ENCODE measurements around the gene ACOT8. TPM values are rescaled to one million over a fixed set of nuclear protein-coding genes. Genes with fewer than 3 reads are reported as not detected.
A peak's percentile ranks its signal among the peaks of the same experiment; 100 is the strongest.

Gene ACOT8
- total and polyA plus RNA-seq, 9 of the 15 experiments (the other 6 are each of a cell fraction or from before 2014, with no cell fraction given) = 8.2 to 46.7 (median 20.7) TPM

GRCh38 chr20:45812157-45813005 is 44.8 kb downstream of the ACOT8 start, which contains the start of gene UBE2C (continued):
- TF ChIP-seq EP400 (IDR thresholded peaks at IDR 0.05) (no peak), NR4A1 (CRISPR knock-in tag; IDR thresholded peaks at IDR 0.05) (no peak), NR4A1 (tag; IDR thresholded peaks at IDR 0.05) (no peak), HDGF (IDR thresholded peaks at IDR 0.05) (no peak), MYBL2 (IDR thresholded peaks at IDR 0.05; ENCODE audit: low read depth) (peak; percentile 57), MYBL2 (CRISPR knock-in tag; IDR thresholded peaks at IDR 0.05; ENCODE audit: borderline replicate concordance) (no peak), RBM22 (IDR thresholded peaks at IDR 0.05; ENCODE audit: low read depth, low read length, poor library complexity, severe bottlenecking) (peak; percentile 62), MXD1 (CRISPR knock-in tag; IDR thresholded peaks at IDR 0.05; ENCODE audit: borderline replicate concordance, poor library complexity, severe bottlenecking) (no peak)
- TF ChIP-seq, protein P1, sequence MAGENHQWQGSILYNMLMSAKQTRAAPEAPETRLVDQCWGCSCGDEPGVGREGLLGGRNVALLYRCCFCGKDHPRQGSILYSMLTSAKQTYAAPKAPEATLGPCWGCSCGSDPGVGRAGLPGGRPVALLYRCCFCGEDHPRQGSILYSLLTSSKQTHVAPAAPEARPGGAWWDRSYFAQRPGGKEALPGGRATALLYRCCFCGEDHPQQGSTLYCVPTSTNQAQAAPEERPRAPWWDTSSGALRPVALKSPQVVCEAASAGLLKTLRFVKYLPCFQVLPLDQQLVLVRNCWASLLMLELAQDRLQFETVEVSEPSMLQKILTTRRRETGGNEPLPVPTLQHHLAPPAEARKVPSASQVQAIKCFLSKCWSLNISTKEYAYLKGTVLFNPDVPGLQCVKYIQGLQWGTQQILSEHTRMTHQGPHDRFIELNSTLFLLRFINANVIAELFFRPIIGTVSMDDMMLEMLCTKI (IDR thresholded peaks at IDR 0.05; ENCODE audit: partially characterized antibody) = no peak
- TF ChIP-seq, protein P2, sequence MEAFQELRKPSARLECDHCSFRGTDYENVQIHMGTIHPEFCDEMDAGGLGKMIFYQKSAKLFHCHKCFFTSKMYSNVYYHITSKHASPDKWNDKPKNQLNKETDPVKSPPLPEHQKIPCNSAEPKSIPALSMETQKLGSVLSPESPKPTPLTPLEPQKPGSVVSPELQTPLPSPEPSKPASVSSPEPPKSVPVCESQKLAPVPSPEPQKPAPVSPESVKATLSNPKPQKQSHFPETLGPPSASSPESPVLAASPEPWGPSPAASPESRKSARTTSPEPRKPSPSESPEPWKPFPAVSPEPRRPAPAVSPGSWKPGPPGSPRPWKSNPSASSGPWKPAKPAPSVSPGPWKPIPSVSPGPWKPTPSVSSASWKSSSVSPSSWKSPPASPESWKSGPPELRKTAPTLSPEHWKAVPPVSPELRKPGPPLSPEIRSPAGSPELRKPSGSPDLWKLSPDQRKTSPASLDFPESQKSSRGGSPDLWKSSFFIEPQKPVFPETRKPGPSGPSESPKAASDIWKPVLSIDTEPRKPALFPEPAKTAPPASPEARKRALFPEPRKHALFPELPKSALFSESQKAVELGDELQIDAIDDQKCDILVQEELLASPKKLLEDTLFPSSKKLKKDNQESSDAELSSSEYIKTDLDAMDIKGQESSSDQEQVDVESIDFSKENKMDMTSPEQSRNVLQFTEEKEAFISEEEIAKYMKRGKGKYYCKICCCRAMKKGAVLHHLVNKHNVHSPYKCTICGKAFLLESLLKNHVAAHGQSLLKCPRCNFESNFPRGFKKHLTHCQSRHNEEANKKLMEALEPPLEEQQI (IDR thresholded peaks at IDR 0.05) = 0 out of 2 replicates have a peak, but pooled peaks have one; percentile 48
- TF ChIP-seq, protein P3, sequence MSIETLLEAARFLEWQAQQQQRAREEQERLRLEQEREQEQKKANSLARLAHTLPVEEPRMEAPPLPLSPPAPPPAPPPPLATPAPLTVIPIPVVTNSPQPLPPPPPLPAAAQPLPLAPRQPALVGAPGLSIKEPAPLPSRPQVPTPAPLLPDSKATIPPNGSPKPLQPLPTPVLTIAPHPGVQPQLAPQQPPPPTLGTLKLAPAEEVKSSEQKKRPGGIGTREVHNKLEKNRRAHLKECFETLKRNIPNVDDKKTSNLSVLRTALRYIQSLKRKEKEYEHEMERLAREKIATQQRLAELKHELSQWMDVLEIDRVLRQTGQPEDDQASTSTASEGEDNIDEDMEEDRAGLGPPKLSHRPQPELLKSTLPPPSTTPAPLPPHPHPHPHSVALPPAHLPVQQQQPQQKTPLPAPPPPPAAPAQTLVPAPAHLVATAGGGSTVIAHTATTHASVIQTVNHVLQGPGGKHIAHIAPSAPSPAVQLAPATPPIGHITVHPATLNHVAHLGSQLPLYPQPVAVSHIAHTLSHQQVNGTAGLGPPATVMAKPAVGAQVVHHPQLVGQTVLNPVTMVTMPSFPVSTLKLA (conservative IDR thresholded peaks at IDR 0.05) = no peak

Measured in K562 (cell line).